BLaER1 treated with 17β-estradiol and CSF1 and Interleukin-3, amounts not matched to agents 10 nM and 100 nM (cell line): Measurements from ENCODE around the gene STIMATE.

Source experiments
- H3K27ac ChIP-seq, 11 experiments: shearing (Covaris generic); formaldehyde crosslinking; 2 replicates each; pipeline ENCODE4 v1.8.1; 2022
- H3K27me3 ChIP-seq, 11 experiments: shearing (Covaris generic); formaldehyde crosslinking; 2 replicates each; pipeline ENCODE4 v1.8.1; 2022
- H3K36me3 ChIP-seq, 11 experiments: shearing (Covaris generic); formaldehyde crosslinking; 2 replicates each; pipeline ENCODE4 v1.8.1; 2022
- H3K4me1 ChIP-seq, 10 experiments: shearing (Covaris generic); formaldehyde crosslinking; 2 replicates each; pipeline ENCODE4 v1.8.1; 2022
- H3K4me2 ChIP-seq, 11 experiments: shearing (Covaris generic); formaldehyde crosslinking; 2 replicates each; pipeline ENCODE4 v1.8.1; 2022
- H3K4me3 ChIP-seq, 10 experiments: shearing (Covaris generic); formaldehyde crosslinking; 2 replicates each; pipeline ENCODE4 v1.8.1; 2022
- H3K9ac ChIP-seq, 11 experiments: shearing (Covaris generic); formaldehyde crosslinking; 2 replicates each; pipeline ENCODE4 v1.8.1; 2022
- H3K9me3 ChIP-seq, 11 experiments: shearing (Covaris generic); formaldehyde crosslinking; replicated peaks in 1 of 11; 2 replicates each; pipeline ENCODE4 v1.8.1; 2022
- H4K20me1 ChIP-seq, 11 experiments: shearing (Covaris generic); formaldehyde crosslinking; 2 replicates each; pipeline ENCODE4 v1.8.1; 2022
- Cebpa-rat ChIP-seq, 11 experiments: shearing (Covaris generic); IDR thresholded peaks; 2 replicates each; pipeline ENCODE4 v1.8.1; 2022

The STIMATE gene

DNA sequence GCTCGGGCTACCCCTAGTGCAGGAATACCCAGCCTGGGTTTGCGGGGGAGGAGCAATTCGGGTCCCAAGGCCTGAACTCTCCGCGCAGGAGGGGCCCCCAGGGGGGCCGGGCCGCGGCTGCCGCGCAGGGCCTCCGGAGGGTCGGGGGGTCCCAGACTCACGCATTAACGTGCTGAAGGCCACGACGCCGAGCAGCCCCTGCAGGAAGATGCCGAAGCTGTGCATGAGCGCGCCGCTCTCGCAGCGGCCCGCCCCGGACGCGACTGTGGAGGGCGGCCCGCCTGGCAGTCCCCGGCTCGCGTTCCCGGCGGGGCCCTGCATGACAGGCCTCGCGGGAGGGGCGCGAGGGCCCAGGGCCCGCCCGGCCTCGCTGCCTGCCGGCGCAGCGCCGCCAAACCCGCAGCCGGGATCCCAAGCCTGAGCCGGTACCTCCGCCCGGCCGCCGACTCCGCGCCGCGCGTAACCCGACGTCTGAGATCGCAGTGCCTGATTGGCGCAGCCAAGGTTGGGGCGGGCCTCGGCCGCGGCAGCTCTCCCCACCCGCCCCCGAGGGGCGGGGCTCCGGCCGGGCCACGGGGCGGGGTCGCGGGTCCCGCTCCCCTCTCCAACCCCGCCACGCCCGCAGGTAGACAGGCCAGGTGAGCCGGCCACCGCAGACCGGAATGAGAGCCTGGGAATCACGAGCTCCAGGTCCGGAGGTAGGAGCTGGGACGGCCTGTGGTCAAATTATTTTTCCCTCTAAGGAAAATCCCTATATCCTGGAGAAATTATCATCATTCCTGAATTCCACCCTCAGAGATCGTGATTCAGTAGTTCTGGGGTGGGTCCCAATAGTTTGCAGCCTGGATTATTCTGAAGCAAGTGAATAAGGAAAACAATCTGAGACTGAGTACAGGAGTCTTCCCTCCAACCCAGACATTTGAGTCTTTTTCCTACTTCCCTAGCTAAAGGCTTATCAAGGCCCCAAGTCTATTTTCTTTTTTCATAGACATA is at the start of gene STIMATE:
TSS of gene STIMATE (minus strand) at position 419 of the 993 bp plus-strand sequence. CDS start at position 321, 98 bp downstream.
- peak within 1 kb of the TSS; percentile 86 to 100 (median 99) for H3K4me2 ChIP-seq
- peak within 1 kb of the TSS; percentile 75 to 95 (median 86) for H3K4me3 ChIP-seq
- H3K4me1 ChIP-seq: peaks cover 44 to 61% (median 58%) of the 10 kb centered on the region in 10 experiments
- H3K9me3 ChIP-seq: no peaks in the 10 kb centered on the region
- no peak for TF ChIP-seq Cebpa-rat (IDR thresholded peaks at IDR 0.05)
- H3K27ac ChIP-seq: peak within 1 kb of the TSS; percentile 16 to 84 (median 76); a peak in 21 of 22 replicates
- H3K27me3 ChIP-seq: no peaks in the 10 kb centered on the region
- peak within 1 kb of the TSS; percentile 77 to 89 (median 84) for H3K9ac ChIP-seq
- H3K36me3 ChIP-seq: peaks cover 0 to 27% (median 8%) of the 10 kb centered on the region in 11 experiments; a peak in 12 of 22 replicates
- peaks cover 0 to 25% (median 8%) of the 10 kb centered on the region in 11 experiments; a peak in 10 of 22 replicates for H4K20me1 ChIP-seq

DNA sequence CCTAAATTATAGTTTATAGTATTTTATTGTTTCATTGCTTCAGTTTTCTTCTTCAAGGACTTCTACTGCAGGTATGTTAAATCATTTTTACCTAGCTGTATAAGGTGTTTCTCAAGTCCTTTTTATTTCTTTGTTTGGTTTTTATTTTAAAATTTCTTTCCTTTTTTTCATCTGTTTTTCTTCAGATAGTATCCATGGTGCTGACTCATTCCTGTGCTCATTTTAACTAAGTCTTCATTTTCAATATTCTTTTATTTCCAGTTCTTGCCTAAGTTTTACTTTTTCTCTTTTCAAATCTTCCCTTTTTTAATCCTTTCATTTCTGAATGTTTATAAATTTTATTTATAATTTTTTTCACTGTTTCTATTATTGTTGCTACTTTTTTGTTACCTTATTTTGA is 42.3 kb upstream of the STIMATE start:
- no peaks in the 10 kb centered on the region for H3K9me3 ChIP-seq
- H3K27me3 ChIP-seq: no peaks in the 10 kb centered on the region
- no peak overlapping the region for H3K4me2 ChIP-seq
- H3K9ac ChIP-seq: no peak overlapping the region
- H4K20me1 ChIP-seq: no peaks in the 10 kb centered on the region
- no peak overlapping the region for H3K27ac ChIP-seq
- no peak for TF ChIP-seq Cebpa-rat (IDR thresholded peaks at IDR 0.05)
- no peak overlapping the region for H3K4me3 ChIP-seq
- peaks cover 3 to 45% (median 21%) of the 10 kb centered on the region in 11 experiments; a peak in 16 of 22 replicates for H3K36me3 ChIP-seq
- H3K4me1 ChIP-seq: no peaks in the 10 kb centered on the region

DNA sequence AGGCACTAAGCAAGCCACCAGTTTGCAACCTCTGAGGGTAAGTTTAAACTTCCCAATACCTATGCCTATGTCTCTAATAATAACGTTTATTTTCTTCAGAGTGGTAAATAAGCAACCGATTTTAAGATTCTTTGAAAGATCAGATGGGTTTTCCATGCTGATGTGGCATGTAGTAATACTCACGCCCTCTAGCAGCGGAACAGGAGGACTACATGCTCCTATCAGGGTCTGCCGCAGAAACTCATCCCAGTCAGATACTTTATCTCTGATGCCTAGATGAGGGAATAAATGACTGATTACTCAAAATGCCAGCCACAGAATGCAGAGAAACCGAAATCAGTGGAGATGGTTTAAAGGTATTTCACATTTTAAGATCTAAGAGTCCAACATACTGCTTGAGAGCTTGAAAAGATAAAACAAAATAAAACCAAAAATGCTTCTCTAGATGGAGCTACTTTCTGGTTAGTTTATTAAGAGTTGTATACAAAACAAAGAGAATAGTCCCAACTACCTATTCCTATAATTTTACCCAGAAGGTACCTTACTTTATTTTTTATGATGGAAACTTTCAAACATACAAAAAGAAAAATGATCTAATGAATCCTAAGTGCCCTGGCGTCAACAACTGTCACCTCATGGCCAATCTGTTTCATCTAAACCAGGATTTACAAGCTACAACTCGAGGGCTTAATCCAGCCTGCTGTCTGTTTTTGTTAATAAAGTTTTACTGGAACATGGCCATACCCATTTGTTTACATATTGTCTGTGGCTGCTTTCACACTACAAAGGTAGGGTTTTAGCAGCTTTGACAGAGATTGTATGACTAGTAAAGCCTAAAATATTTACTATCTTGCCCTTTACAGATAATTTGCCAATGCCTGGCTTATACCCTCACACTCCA is 37.5 kb upstream of the STIMATE start:
- Histone ChIP-seq H3K27me3 (no peaks in the 10 kb centered on the region), H3K4me2 (no peak overlapping the region)
- TF ChIP-seq Cebpa-rat (IDR thresholded peaks at IDR 0.05): no peak

DNA sequence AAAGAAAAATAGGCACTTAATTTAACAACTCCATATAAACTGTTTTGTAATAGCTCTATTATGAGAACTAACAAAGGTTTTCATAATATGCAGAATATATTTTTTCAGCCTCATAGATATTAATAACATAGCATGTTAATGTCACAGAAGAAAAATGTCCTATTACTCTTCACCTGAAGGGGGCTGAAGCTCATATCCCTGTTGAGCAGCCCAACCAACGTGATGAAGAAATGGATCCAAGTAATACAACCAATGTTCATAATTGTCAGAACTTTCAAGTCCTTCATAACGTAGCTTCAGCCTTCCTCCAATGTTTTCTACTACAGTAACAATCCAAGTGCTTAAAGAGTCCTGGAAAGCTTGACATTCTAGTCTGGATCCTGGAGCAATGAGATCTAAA is 34.5 kb upstream of the STIMATE start:
- Histone ChIP-seq H3K27ac (no peak overlapping the region), H3K27me3 (no peaks in the 10 kb centered on the region), H3K9ac (no peak overlapping the region), H4K20me1 (no peaks in the 10 kb centered on the region), H3K4me1 (peaks cover 0 to 10% (median 0%) of the 10 kb centered on the region in 10 experiments; a peak in 6 of 20 replicates), H3K4me3 (no peak overlapping the region), H3K36me3 (peaks cover 4 to 55% (median 28%) of the 10 kb centered on the region in 11 experiments; a peak in 20 of 22 replicates), H3K9me3 (no peaks in the 10 kb centered on the region), H3K4me2 (no peak overlapping the region)
- TF ChIP-seq Cebpa-rat (IDR thresholded peaks at IDR 0.05): no peak

More for the DNA sequence above, 37.5 kb upstream of the STIMATE start:
- Histone ChIP-seq H3K9ac (no peak overlapping the region), H3K4me1 (peaks cover 0 to 6% (median 0%) of the 10 kb centered on the region in 10 experiments; a peak in 4 of 20 replicates), H3K36me3 (peaks cover 2 to 40% (median 9%) of the 10 kb centered on the region in 11 experiments; a peak in 18 of 22 replicates), H4K20me1 (no peaks in the 10 kb centered on the region), H3K4me3 (no peak overlapping the region), H3K27ac (no peak overlapping the region), H3K9me3 (no peaks in the 10 kb centered on the region)

DNA sequence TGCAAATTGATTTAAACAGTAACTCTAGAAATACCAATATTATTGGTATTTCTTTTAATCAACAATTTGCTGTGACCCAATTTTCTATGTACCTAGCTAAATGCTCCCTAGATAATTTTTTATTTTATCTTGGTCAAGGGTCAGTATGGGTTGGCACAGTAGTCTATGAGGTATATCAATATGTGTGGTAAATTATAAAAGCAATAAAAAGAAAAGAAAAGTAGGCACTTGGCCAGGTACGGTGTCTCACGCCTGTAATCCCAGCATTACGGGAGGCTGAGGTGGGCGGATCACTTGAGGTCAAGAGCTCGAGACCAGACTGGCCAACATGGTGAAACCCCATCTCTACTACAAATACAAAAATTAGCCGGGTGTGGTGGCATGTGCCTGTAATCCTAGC is 34.0 kb upstream of the STIMATE start:
- no peak for TF ChIP-seq Cebpa-rat (IDR thresholded peaks at IDR 0.05)
- H3K4me2 ChIP-seq: no peak overlapping the region

DNA sequence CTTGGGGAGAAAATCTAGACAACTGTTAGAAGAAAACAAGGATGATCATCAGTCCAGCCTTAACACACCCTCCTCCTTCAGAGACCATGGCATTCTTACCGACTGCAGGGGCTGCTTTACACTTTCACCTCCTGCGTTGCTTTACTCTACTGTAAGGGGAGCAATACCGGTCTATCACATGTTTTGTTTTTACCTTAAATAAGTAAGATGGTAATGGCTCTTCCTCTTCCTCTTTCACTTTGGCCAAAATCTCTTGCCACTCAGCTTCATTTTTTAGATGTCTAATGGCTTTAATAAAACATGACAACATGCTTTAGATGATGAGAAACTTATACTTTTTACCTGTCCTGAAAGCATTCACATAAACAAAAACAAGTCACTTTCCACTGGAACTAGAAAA is 33.4 kb upstream of the STIMATE start:
- H3K9me3 ChIP-seq: no peaks in the 10 kb centered on the region
- H4K20me1 ChIP-seq: no peaks in the 10 kb centered on the region
- no peak overlapping the region for H3K4me3 ChIP-seq
- no peaks in the 10 kb centered on the region for H3K27me3 ChIP-seq
- TF ChIP-seq Cebpa-rat (IDR thresholded peaks at IDR 0.05): no peak
- H3K9ac ChIP-seq: no peak overlapping the region
- peaks cover 4 to 66% (median 33%) of the 10 kb centered on the region in 11 experiments; a peak in 20 of 22 replicates for H3K36me3 ChIP-seq
- peaks cover 0 to 19% (median 0%) of the 10 kb centered on the region in 10 experiments; a peak in 7 of 20 replicates for H3K4me1 ChIP-seq
- H3K4me2 ChIP-seq: peak overlapping the region in 1 of 11 experiments; percentile 5; a peak in 2 of 22 replicates
- no peak overlapping the region for H3K27ac ChIP-seq

More for the DNA sequence above, 34.0 kb upstream of the STIMATE start:
- Histone ChIP-seq H3K36me3 (peaks cover 4 to 60% (median 29%) of the 10 kb centered on the region in 11 experiments; a peak in 20 of 22 replicates), H3K9ac (no peak overlapping the region), H3K4me1 (peaks cover 0 to 15% (median 0%) of the 10 kb centered on the region in 10 experiments; a peak in 6 of 20 replicates), H3K4me3 (no peak overlapping the region), H3K27ac (no peak overlapping the region), H3K27me3 (no peaks in the 10 kb centered on the region), H3K9me3 (no peaks in the 10 kb centered on the region), H4K20me1 (no peaks in the 10 kb centered on the region)

DNA sequence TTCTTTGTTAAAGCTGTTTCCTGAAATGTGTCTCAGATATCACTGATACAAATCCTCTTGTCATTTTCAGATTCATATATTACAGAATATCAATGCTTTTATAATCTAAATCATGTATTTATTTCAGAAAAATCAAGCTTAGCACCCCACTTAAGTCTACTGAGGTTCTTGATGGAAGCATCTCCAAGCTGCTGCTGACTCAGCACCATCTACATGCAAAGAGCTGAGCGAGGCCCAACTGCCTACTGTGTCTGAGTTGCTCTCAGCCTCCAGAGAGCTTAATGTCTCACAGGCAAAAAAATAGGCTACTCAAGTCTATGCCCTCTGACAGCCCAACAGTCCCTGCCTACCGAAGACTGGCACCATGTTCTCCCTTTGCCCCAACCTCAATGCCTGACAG is 29.2 kb upstream of the STIMATE start:
- Histone ChIP-seq H3K9me3 (no peaks in the 10 kb centered on the region), H3K27me3 (no peaks in the 10 kb centered on the region), H3K36me3 (peaks cover 4 to 92% (median 51%) of the 10 kb centered on the region in 11 experiments; a peak in 21 of 22 replicates), H3K27ac (no peak overlapping the region), H3K4me1 (peaks cover 0 to 37% (median 0%) of the 10 kb centered on the region in 10 experiments; a peak in 7 of 20 replicates), H3K9ac (no peak overlapping the region), H3K4me2 (peak overlapping the region in 2 of 11 experiments; percentile 9 to 20; a peak in 1 of 22 replicates), H3K4me3 (no peak overlapping the region), H4K20me1 (no peaks in the 10 kb centered on the region)
- TF ChIP-seq Cebpa-rat (IDR thresholded peaks at IDR 0.05): no peak
